Aorta (tissue), 5 donors: ENCODE results near the gene CFAP46. TPM values are rescaled to one million over a fixed set of nuclear protein-coding genes. Genes with fewer than 3 reads are reported as not detected.
"Not testable (repeated sequence)": the region's sequence is repeated elsewhere in the genome, so short reads cannot be mapped to it uniquely, and the experiment has no call there.

Source experiments
- ATAC-seq: fragments of 200-7000 bp; cut with Tn5 transposase; one replicate; pipeline ENCODE4 v1.9.1; 2022; ENCODE audit warnings: moderate library complexity; ENCODE audit not compliant: low FRiP score
- DNase-seq, 2 donors: peaks; one replicate each; pipeline ENCODE4 v3.0.0-alpha.2; 2020
- H3K27ac ChIP-seq, 2 donors: one replicate each; pipeline ENCODE4 v1.5.1; 2013; ENCODE audit warnings: low read length in 2 of 2, mild to moderate bottlenecking in 2 of 2, moderate library complexity in 2 of 2, control low read depth in 1 of 2, inconsistent platforms in 1 of 2, low read depth in 1 of 2
- H3K27me3 ChIP-seq, 2 donors: one replicate each; pipeline ENCODE4 v1.6.1; 2013; ENCODE audit warnings: control low read depth in 1 of 2, low read length in 1 of 2, mild to moderate bottlenecking in 1 of 2, moderate library complexity in 1 of 2; ENCODE audit not compliant: insufficient read depth in 2 of 2, control insufficient read depth in 1 of 2
- H3K36me3 ChIP-seq, 2 donors: one replicate each; pipeline ENCODE4 v1.6.1; 2013; ENCODE audit warnings: control low read depth in 1 of 2, low read length in 1 of 2, mild to moderate bottlenecking in 1 of 2; ENCODE audit not compliant: insufficient read depth in 2 of 2, control insufficient read depth in 1 of 2
- H3K4me1 ChIP-seq, 2 donors: one replicate each; pipeline ENCODE4 v1.6.1; 2013; ENCODE audit warnings: low read length in 2 of 2, control low read depth in 1 of 2, mild to moderate bottlenecking in 1 of 2, moderate library complexity in 1 of 2; ENCODE audit not compliant: insufficient read depth in 2 of 2, control insufficient read depth in 1 of 2
- H3K4me3 ChIP-seq, 2 donors: one replicate each; pipeline ENCODE4 v1.5.1; 2013; ENCODE audit warnings: low read length in 2 of 2, control low read depth in 1 of 2, mild to moderate bottlenecking in 1 of 2
- H3K9me3 ChIP-seq: one replicate; pipeline ENCODE4 v1.6.1; 2013; ENCODE audit warnings: mild to moderate bottlenecking, low read length; ENCODE audit not compliant: control insufficient read depth
- WGBS, 2 donors: extraction: QIAGEN DNeasy Blood & Tissue Kit; methylation state at CpG; one replicate each; pipeline ENCODE4 v1.1.7; 2013; 5-methylcytosine and 5-hydroxymethylcytosine counted together
- intact Hi-C, 2 donors: fragments of 100-400 bp; cut with DNase I; formaldehyde crosslinking; loops; one replicate each; pipeline versions ENCODE4 v1.14.2 to v1.15.0; 2022
- polyA plus RNA-seq, 2 donors: library from polyadenylated mRNA; stranded (reverse); fragments of 200-250 nt; gene quantifications; one replicate each; pipeline ENCODE4 v1.2.3, GENCODE V29; 2013
- total RNA-seq, 2 donors: library from RNA; stranded (reverse); fragmentation: NEBNext Ultra II Directional; extraction: Animal tissue kit (Norgen Biotek cat#: 25700); gene quantifications; one replicate each; pipeline ENCODE4 v1.2.1, GENCODE V29; 2021
- donor health status: healthy with polysubstance abuse.
- donor health status: Bipolar disorder and iron deficiency.
- donor health status: DM: no; HTN: no; CAD: no.
- donor health status: DM: no; HTN: no; CAD: no.
- donor health status: DM: yes; HTN: yes; CAD: no.

The CFAP46 gene
- total and polyA plus RNA-seq, 4 donors, result 0.42 TPM; not detected in 3

DNA sequence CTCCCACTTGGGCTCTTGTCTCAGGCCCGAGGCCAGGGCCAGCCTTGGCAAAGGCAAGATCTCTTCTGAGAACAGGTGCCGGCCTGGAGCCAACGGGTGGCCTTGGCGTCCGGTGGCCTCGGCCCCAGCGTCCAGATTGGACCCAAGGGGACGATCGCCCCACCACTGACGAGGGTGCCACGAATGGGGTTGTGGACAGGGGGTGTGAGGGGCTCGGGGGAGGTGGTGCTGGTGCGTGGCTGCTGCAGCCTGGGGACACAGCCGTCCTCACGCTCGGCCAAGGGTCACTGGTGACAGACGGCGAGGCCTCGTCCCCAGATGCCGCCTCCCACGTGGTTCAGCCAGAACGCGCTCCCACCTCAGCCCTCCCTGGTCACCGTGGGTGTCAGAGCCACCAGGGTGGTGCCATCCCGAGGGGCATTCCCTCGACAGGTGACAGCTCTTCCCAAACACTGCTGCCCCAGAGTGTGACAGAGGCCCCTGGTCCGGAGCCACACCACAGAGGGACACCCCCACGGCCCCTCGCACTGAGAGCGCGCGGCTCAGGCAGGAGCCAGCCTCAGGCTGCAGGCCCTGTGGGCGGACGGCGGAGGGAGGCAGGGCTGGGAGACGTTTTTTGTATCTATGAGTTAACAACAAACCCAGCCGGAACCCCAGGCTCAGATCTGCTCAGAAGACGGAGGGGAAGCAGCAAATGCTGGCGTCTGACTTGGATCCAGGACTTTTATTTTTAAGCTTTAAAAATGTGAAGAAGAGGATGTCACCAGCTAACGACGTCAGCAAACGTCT, 18.5 kb upstream of the CFAP46 start:
- no peak overlapping the region for H3K4me3 ChIP-seq
- no peaks in the 10 kb centered on the region for H3K4me1 ChIP-seq
- H3K9me3 ChIP-seq, result no peaks in the 10 kb centered on the region
- WGBS, 2 donors, result 86 to 87% methylated on average over 42 of the region's 42 CpGs
- no peaks in the 10 kb centered on the region for H3K36me3 ChIP-seq
- no peaks in the 10 kb centered on the region for H3K27me3 ChIP-seq
- intact Hi-C loops, result no loop called here
- no peak for ATAC-seq
- DNase-seq, result peak in 1 of 2 donors; percentile 74
- no peak overlapping the region for H3K27ac ChIP-seq

GRCh38 chr10:132960071-132960472, 17.7 kb upstream of the CFAP46 start:
- no peaks in the 10 kb centered on the region for H3K36me3 ChIP-seq
- H3K4me3 ChIP-seq, result no peak overlapping the region
- no peaks in the 10 kb centered on the region for H3K27me3 ChIP-seq
- no peak for DNase-seq
- H3K9me3 ChIP-seq, result no peaks in the 10 kb centered on the region
- WGBS, 2 donors, result 83 to 87% methylated on average over 19 of the region's 19 CpGs
- H3K4me1 ChIP-seq, result no peaks in the 10 kb centered on the region
- H3K27ac ChIP-seq, result no peak overlapping the region
- ATAC-seq, result no peak
- intact Hi-C loops, result no loop called here

- ATAC-seq (no peak), DNase-seq (no peak)
- H3K4me3 ChIP-seq, result no peak overlapping the region
- H3K27ac ChIP-seq, result no peak overlapping the region
- no peaks in the 10 kb centered on the region for H3K4me1 ChIP-seq
- no peaks in the 10 kb centered on the region for H3K36me3 ChIP-seq
- intact Hi-C loops, result no loop called here
- H3K9me3 ChIP-seq, result no peaks in the 10 kb centered on the region
- WGBS, 2 donors, result 90 to 93% methylated on average over 8 of the region's 8 CpGs
- no peaks in the 10 kb centered on the region for H3K27me3 ChIP-seq
Measured at GRCh38 chr10:132959559-132959961, 17.2 kb upstream of the CFAP46 start.

DNA sequence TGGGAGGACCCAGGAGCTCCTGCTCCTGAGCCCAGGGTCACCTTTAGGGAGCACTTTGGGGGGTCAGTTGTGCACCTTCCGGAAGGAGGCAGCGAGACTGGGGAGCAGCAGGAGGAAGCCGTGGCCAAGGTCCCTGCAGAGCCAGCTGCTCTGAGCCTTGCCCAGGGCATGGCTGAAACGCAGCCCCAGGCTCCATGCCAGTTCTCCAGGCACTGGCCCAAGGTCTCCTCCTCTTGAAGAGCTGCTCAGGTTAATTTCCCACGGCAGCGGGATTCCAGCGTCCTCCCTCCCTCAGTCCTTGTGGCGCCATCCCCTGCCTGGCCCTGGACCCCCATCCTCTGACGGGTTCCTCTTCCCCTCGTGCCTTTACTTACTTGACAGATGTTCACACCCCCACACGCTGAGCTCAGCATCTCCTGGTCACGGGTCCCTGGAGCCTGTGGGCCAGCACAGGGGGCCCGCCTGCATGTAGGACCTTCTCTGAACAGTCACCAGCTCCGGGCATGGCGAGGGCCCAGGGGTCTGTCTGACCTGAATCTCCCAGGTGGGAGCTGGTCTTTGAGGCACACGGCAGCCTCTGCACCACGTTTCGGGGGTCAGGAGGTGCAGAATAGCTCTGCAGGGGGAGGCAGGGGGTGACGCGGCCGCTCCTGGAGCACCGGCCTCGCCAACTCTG, 16.7 kb upstream of the CFAP46 start:
- Histone ChIP-seq H3K4me1 (no peaks in the 10 kb centered on the region), H3K36me3 (no peaks in the 10 kb centered on the region), H3K4me3 (no peak overlapping the region), H3K9me3 (no peaks in the 10 kb centered on the region), H3K27ac (no peak overlapping the region), H3K27me3 (no peaks in the 10 kb centered on the region)
- intact Hi-C loops, result no loop called here
- WGBS, 2 donors, result 58% methylated on average over 23 of the region's 23 CpGs
- ATAC-seq (no peak), DNase-seq (peak in 1 of 2 donors; percentile 44)

GRCh38 chr10:132957981-132958882, 15.9 kb upstream of the CFAP46 start:
- ATAC-seq (no peak), DNase-seq (no peak)
- no peaks in the 10 kb centered on the region for H3K9me3 ChIP-seq
- H3K27me3 ChIP-seq, result no peaks in the 10 kb centered on the region
- H3K27ac ChIP-seq, result no peak overlapping the region
- H3K4me3 ChIP-seq, result no peak overlapping the region
- intact Hi-C loops, result no loop called here
- H3K4me1 ChIP-seq, result no peaks in the 10 kb centered on the region
- WGBS, 2 donors, result 80 to 87% methylated on average over 31 to 34 of the region's 34 CpGs
- H3K36me3 ChIP-seq, result no peaks in the 10 kb centered on the region

DNA sequence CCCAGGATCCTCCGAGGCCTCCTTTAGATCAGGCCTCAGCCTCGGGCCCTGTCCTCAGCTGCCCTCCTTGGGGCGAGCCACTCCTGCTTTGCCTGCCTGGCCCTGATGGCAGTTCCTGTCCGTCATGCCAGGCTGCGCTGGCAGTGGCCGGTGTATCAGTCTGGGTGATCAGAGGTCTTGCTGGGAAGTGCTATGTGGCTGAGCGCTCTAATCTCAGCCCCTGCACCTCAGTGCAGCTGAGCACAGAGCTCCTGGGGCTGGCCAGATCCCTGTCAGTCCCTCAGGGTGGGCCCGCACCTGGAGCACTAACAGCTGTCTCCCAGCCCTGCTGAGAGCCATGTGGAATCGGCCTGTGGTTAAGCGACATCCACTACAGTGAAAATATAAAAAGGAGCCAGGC, 14.8 kb upstream of the CFAP46 start:
- no peaks in the 10 kb centered on the region for H3K36me3 ChIP-seq
- peak in 1 of 2 donors; percentile 57 for DNase-seq
- H3K27me3 ChIP-seq, result no peaks in the 10 kb centered on the region
- H3K4me3 ChIP-seq, result no peak overlapping the region
- H3K4me1 ChIP-seq, result no peaks in the 10 kb centered on the region
- no peak overlapping the region for H3K27ac ChIP-seq
- WGBS, 2 donors, result 91% methylated on average over 10 of the region's 10 CpGs
- intact Hi-C loops, result no loop called here
- no peak for ATAC-seq
- no peaks in the 10 kb centered on the region for H3K9me3 ChIP-seq

DNA sequence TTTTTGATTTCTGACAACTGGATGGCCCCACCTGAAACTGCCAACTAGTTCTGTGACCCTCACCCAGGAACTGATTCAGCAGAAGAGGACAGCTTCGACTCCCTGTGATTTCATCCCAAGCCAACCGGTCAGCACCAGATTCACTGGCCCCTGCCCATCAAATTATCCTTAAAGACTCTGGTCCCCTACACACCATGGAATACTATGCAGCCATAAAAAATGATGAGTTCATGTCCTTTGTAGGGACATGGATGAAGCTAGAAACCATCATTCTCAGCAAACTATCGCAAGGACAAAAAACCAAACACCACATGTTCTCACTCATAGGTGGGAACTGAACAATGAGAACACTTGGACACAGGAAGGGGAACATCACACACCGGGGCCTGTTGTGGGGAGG, 13.9 kb upstream of the CFAP46 start:
- H3K9me3 ChIP-seq, H3K27me3 ChIP-seq, ATAC-seq, H3K27ac ChIP-seq, DNase-seq, H3K4me3 ChIP-seq, intact Hi-C loops, H3K4me1 ChIP-seq, H3K36me3 ChIP-seq: not testable (repeated sequence)
- 91 to 96% methylated on average over 3 of the region's 4 CpGs for WGBS, 2 donors

DNA sequence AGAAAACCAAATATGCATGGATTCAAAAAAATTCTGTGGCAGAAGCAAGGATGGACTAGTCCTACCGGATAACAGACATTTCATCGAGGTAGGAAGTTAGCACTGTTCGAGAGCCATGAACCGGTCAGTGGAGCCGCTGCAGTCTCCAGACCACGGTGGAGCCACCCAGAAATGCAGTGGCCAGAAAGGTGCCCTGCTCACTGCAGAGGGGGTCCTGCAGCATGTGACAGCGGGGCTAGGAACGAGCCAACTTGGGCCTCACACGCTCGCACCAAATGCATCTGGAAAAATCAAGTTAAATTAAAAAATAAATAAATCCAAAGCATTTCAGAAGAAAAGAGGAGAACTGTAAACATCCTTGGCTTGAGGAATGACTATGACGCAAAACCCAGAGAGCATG, 13.1 kb upstream of the CFAP46 start:
- no peaks in the 10 kb centered on the region for H3K4me1 ChIP-seq
- H3K36me3 ChIP-seq, result no peaks in the 10 kb centered on the region
- H3K4me3 ChIP-seq, result no peak overlapping the region
- no peaks in the 10 kb centered on the region for H3K9me3 ChIP-seq
- no peaks in the 10 kb centered on the region for H3K27me3 ChIP-seq
- intact Hi-C loops, result no loop called here
- no peak overlapping the region for H3K27ac ChIP-seq
- ATAC-seq (no peak), DNase-seq (peak in 1 of 2 donors; percentile 55)
- whole genome bisulfite sequencing, 2 donors, result 90% methylated on average over 11 of the region's 11 CpGs
